H4 (cell line): ENCODE results near the gene SLC35G6. TPM values are rescaled to one million over a fixed set of nuclear protein-coding genes. Genes with fewer than 3 reads are reported as not detected.

Experiments used
- DNase-seq: peaks from one replicate; pipeline ENCODE4 v3.0.0-alpha.2; 2015; ENCODE audit warnings: low spot score
- total RNA-seq: library from RNA; depleted of rRNA; stranded (reverse); fragments of >200 nt; shearing (Covaris generic); gene quantifications from 2 replicates; pipeline ENCODE4 v1.2.3, GENCODE V29; 2014; rRNA removed

The SLC35G6 gene
- total RNA-seq, 1 experiment from 2014 or later = not detected

GRCh38 chr17:7502171-7502847 lies 21.1 kb downstream of the SLC35G6 start:
- DNase-seq = no peak

- no peak for DNase-seq
Measured at GRCh38 chr17:7502987-7503386, 21.7 kb downstream of the SLC35G6 start.

GRCh38 chr17:7503521-7503920 lies 22.3 kb downstream of the SLC35G6 start:
- no peak for DNase-seq

GRCh38 chr17:7508145-7508544 lies 26.9 kb downstream of the SLC35G6 start:
- no peak for DNase-seq

GRCh38 chr17:7508846-7509245 lies 27.6 kb downstream of the SLC35G6 start:
- DNase-seq = no peak

GRCh38 chr17:7509937-7510336 lies 28.7 kb downstream of the SLC35G6 start:
- DNase-seq = no peak

GRCh38 chr17:7511108-7511507 lies 29.9 kb downstream of the SLC35G6 start:
- DNase-seq = no peak

GRCh38 chr17:7512105-7512504 lies 30.9 kb downstream of the SLC35G6 start:
- no peak for DNase-seq

- no peak for DNase-seq
Measured at GRCh38 chr17:7512824-7513540, 31.7 kb downstream of the SLC35G6 start.

- no peak for DNase-seq
Measured at GRCh38 chr17:7513850-7514419, 32.7 kb downstream of the SLC35G6 start.

GRCh38 chr17:7515911-7516610 lies 34.8 kb downstream of the SLC35G6 start:
- DNase-seq = no peak

- DNase-seq = no peak
Measured at GRCh38 chr17:7523033-7523432, 41.8 kb downstream of the SLC35G6 start.

GRCh38 chr17:7528842-7529241 lies 47.6 kb downstream of the SLC35G6 start:
- DNase-seq = no peak

- DNase-seq = no peak
Measured at GRCh38 chr17:7530023-7530900, 49.0 kb downstream of the SLC35G6 start.

Other genes starting within 250 kb of the SLC35G6 start
- gene DVL2, start 246.9 kb upstream of the SLC35G6 start, total RNA-seq = 24.8 and 36.1 TPM in 2 replicates
- gene PHF23, start 242.0 kb upstream of the SLC35G6 start, total RNA-seq = 37.5 and 45.3 TPM in 2 replicates
- 396 and 471 TPM in 2 replicates for gene GABARAP, start 239.0 kb upstream of the SLC35G6 start, total RNA-seq
- 18.2 and 19.8 TPM in 2 replicates for gene CTDNEP1, start 229.7 kb upstream of the SLC35G6 start, total RNA-seq
- 25.1 and 30.0 TPM in 2 replicates for gene ELP5, start 229.2 kb upstream of the SLC35G6 start, total RNA-seq
- not detected in 2 replicates for gene CLDN7, start 219.0 kb upstream of the SLC35G6 start, total RNA-seq
- 0.17 and 0.23 TPM in 2 replicates for gene SLC2A4, start 199.7 kb upstream of the SLC35G6 start, total RNA-seq
- not detected in 2 replicates for gene YBX2, start 186.8 kb upstream of the SLC35G6 start, total RNA-seq
- gene EIF5A, start 173.8 kb upstream of the SLC35G6 start, total RNA-seq = 460 and 526 TPM in 2 replicates
- 55.9 and 65.1 TPM in 2 replicates for gene GPS2, start 166.1 kb upstream of the SLC35G6 start, total RNA-seq
- 3.4 and 3.5 TPM in 2 replicates for gene NEURL4, start 152.1 kb upstream of the SLC35G6 start, total RNA-seq
- gene ACAP1, start 144.9 kb upstream of the SLC35G6 start, total RNA-seq = 0.19 TPM in 1 of 2 replicates, not detected in the other
- gene KCTD11, start 129.3 kb upstream of the SLC35G6 start, total RNA-seq = 0.78 and 2.4 TPM in 2 replicates
- not detected in 2 replicates for gene TMEM95, start 126.3 kb upstream of the SLC35G6 start, total RNA-seq
- gene TNK1, start 100.4 kb upstream of the SLC35G6 start, total RNA-seq = not detected in 2 replicates
- gene PLSCR3, start 86.9 kb upstream of the SLC35G6 start, total RNA-seq = 20.0 and 22.7 TPM in 2 replicates
- 76.1 and 108 TPM in 2 replicates for gene TMEM256, start 77.3 kb upstream of the SLC35G6 start, total RNA-seq
- gene NLGN2, start 73.6 kb upstream of the SLC35G6 start, total RNA-seq = 3.1 and 3.5 TPM in 2 replicates
- not detected in 2 replicates for gene SPEM1, start 61.1 kb upstream of the SLC35G6 start, total RNA-seq
- gene SPEM2, start 55.8 kb upstream of the SLC35G6 start, total RNA-seq = not detected in 2 replicates
- not detected in 2 replicates for gene SPEM3, start 52.6 kb upstream of the SLC35G6 start, total RNA-seq
- 0.81 and 2.0 TPM in 2 replicates for gene TMEM102, start 46.0 kb upstream of the SLC35G6 start, total RNA-seq
- not detected in 2 replicates for gene FGF11, start 41.9 kb upstream of the SLC35G6 start, total RNA-seq
- gene CHRNB1, start 36.4 kb upstream of the SLC35G6 start, total RNA-seq = 4.4 and 6.3 TPM in 2 replicates
- gene ZBTB4, start 1.8 kb upstream of the SLC35G6 start, total RNA-seq = 4.5 and 7.5 TPM in 2 replicates
- 9.9 and 11.3 TPM in 2 replicates for gene POLR2A, start 2.9 kb downstream of the SLC35G6 start, total RNA-seq
- gene TNFSF12, start 67.6 kb downstream of the SLC35G6 start, total RNA-seq = 2.4 TPM in 1 of 2 replicates, not detected in the other
- gene TNFSF13, start 77.3 kb downstream of the SLC35G6 start, total RNA-seq = 0.43 TPM in 1 of 2 replicates, not detected in the other
- 59.5 and 61.3 TPM in 2 replicates for gene SENP3, start 80.5 kb downstream of the SLC35G6 start, total RNA-seq
- 19.9 and 21.6 TPM in 2 replicates for gene CD68, start 98.2 kb downstream of the SLC35G6 start, total RNA-seq
- gene MPDU1, start 102.4 kb downstream of the SLC35G6 start, total RNA-seq = 146 and 193 TPM in 2 replicates
- not detected in 2 replicates for gene SOX15, start 108.6 kb downstream of the SLC35G6 start, total RNA-seq
- gene FXR2, start 133.5 kb downstream of the SLC35G6 start, total RNA-seq = 11.4 and 16.5 TPM in 2 replicates
- gene SAT2, start 146.4 kb downstream of the SLC35G6 start, total RNA-seq = 39.6 and 45.6 TPM in 2 replicates
- gene SHBG, start 148.7 kb downstream of the SLC35G6 start, total RNA-seq = not detected in 2 replicates
- not detected in 2 replicates for gene ATP1B2, start 169.5 kb downstream of the SLC35G6 start, total RNA-seq
- gene TP53, start 206.0 kb downstream of the SLC35G6 start, total RNA-seq = 35.9 and 43.7 TPM in 2 replicates
- 9.9 and 15.8 TPM in 2 replicates for gene WRAP53, start 207.0 kb downstream of the SLC35G6 start, total RNA-seq
- 5.6 and 6.2 TPM in 2 replicates for gene EFNB3, start 223.8 kb downstream of the SLC35G6 start, total RNA-seq
- 0.10 and 0.12 TPM in 2 replicates for gene DNAH2, start 236.3 kb downstream of the SLC35G6 start, total RNA-seq